Neural progenitor cell (in vitro differentiated cells): ENCODE measurements around the gene TIAM1. TPM values are rescaled to one million over a fixed set of nuclear protein-coding genes. Genes with fewer than 3 reads are reported as not detected.

Source experiments
- DNase-seq: peaks from one replicate; pipeline ENCODE4 v3.0.0-alpha.2; 2016; ENCODE audit warnings: low spot score
- H2AFZ ChIP-seq: fragments of 200-600 bp; sonication (generic); replicated peaks from 2 replicates; pipeline ENCODE4 v1.6.1; 2016; ENCODE audit warnings: antibody characterized with exemption
- H3F3A ChIP-seq: fragments of 200-600 bp; sonication (generic); 2 replicates; pipeline ENCODE4 v1.6.1; 2016; ENCODE audit warnings: antibody characterized with exemption, low read depth
- H3K27ac ChIP-seq: fragments of 200-600 bp; sonication (generic); 2 replicates; pipeline ENCODE4 v1.5.1; 2016; ENCODE audit warnings: mild to moderate bottlenecking
- H3K27me3 ChIP-seq: fragments of 200-600 bp; sonication (generic); 2 replicates; pipeline ENCODE4 v1.6.1; 2016; ENCODE audit warnings: mild to moderate bottlenecking, moderate library complexity
- H3K36me3 ChIP-seq: fragments of 200-600 bp; sonication (generic); 2 replicates; pipeline ENCODE4 v1.5.1; 2016
- H3K4me1 ChIP-seq: fragments of 200-600 bp; sonication (generic); 2 replicates; pipeline ENCODE4 v1.6.1; 2016; ENCODE audit warnings: mixed run types
- H3K4me2 ChIP-seq: fragments of 200-600 bp; sonication (generic); 2 replicates; pipeline ENCODE4 v1.6.1; 2016
- H3K4me3 ChIP-seq: fragments of 200-600 bp; sonication (generic); 2 replicates; pipeline ENCODE4 v1.5.1; 2016
- H3K79me2 ChIP-seq: fragments of 200-600 bp; sonication (generic); 2 replicates; pipeline ENCODE4 v1.6.1; 2016; ENCODE audit warnings: low read depth
- H3K9ac ChIP-seq: fragments of 200-600 bp; sonication (generic); 2 replicates; pipeline ENCODE4 v1.6.1; 2016
- H3K9me3 ChIP-seq: fragments of 200-600 bp; sonication (generic); 2 replicates; pipeline ENCODE4 v1.5.1; 2016; ENCODE audit warnings: low read depth
- H4K20me1 ChIP-seq: fragments of 200-600 bp; sonication (generic); 2 replicates; pipeline ENCODE4 v1.6.1; 2016; ENCODE audit warnings: low read depth
- H3K27ac Mint-ChIP-seq: 3 replicates; pipeline ENCODE4 v1.8.0; 2021; ENCODE audit warnings: mixed read lengths
- H3K27me3 Mint-ChIP-seq: 2 replicates; pipeline ENCODE4 v1.8.0; 2022; ENCODE audit warnings: low read depth, mild to moderate bottlenecking, inconsistent platforms, moderate library complexity, mixed read lengths; ENCODE audit not compliant: insufficient read depth
- H3K36me3 Mint-ChIP-seq: 3 replicates; pipeline ENCODE4 v1.8.0; 2021; ENCODE audit warnings: mixed read lengths
- H3K4me1 Mint-ChIP-seq: 3 replicates; pipeline ENCODE4 v1.8.0; 2021; ENCODE audit warnings: mixed read lengths
- H3K4me3 Mint-ChIP-seq: 3 replicates; pipeline ENCODE4 v1.8.0; 2021; ENCODE audit warnings: mild to moderate bottlenecking, moderate library complexity, mixed read lengths
- H3K9me3 Mint-ChIP-seq: 3 replicates; pipeline ENCODE4 v1.8.0; 2020; ENCODE audit warnings: mixed read lengths
- EZH2 ChIP-seq: fragments of 200-600 bp; sonication (generic); IDR thresholded peaks from 2 replicates; pipeline ENCODE4 v1.6.1; 2017; ENCODE audit warnings: antibody characterized with exemption, mild to moderate bottlenecking, moderate library complexity
- EZH2phosphoT487 ChIP-seq: fragments of 200-600 bp; sonication (generic); IDR thresholded peaks from 2 replicates; pipeline ENCODE4 v1.6.1; 2017; ENCODE audit warnings: antibody characterized with exemption
- total RNA-seq: library from RNA; depleted of rRNA; stranded (reverse); fragments of >200 nt; gene quantifications from 2 replicates; pipeline ENCODE4 v1.2.3, GENCODE V29; 2015; ENCODE audit warnings: low replicate concordance
- TF ChIP-seq, protein P1 (sequence below): fragments of 200-600 bp; sonication (generic); IDR thresholded peaks from 2 replicates; pipeline ENCODE4 v1.5.1; 2017; ENCODE audit warnings: antibody characterized with exemption, mild to moderate bottlenecking

TIAM1 gene
- total RNA-seq, 1 donor from 2014 or later = 27.2 TPM

DNA sequence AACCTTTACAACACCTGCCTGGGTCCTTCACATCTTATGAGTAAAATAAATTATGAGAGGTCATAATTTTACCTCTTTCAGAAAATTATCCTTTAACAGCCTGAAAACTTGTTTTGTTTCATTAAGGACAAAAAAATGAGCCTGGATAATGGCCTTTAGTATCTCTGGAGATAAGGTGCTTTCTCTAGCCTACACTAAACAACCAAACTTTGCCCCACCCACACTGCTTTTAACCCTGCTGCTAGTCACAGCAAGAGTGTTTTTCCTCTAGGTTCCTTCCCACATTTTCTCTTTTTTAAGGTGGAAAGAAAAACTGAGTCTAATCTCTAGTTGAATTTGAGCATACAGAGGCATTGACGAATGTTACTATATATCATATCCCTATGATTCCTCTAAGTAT is 204.0 kb downstream of the TIAM1 start:
- Histone ChIP-seq H3K27ac (no peak overlapping the region), H3K4me2 (no peak overlapping the region), H4K20me1 (peaks cover 3% of the 10 kb centered on the region), H3K79me2 (no peaks in the 10 kb centered on the region), H3K4me3 (no peak overlapping the region), H3K9ac (no peak overlapping the region), H3F3A (peaks cover 10% of the 10 kb centered on the region), H2AFZ (no peak overlapping the region), H3K27me3 (no peaks in the 10 kb centered on the region), H3K4me1 (peaks cover 13% of the 10 kb centered on the region), H3K36me3 (no peaks in the 10 kb centered on the region), H3K9me3 (no peaks in the 10 kb centered on the region)
- no peak overlapping the region for H3K4me3 Mint-ChIP-seq
- H3K27me3 Mint-ChIP-seq = no peaks in the 10 kb centered on the region
- H3K27ac Mint-ChIP-seq = no peak overlapping the region
- DNase-seq = no peak
- H3K9me3 Mint-ChIP-seq = no peaks in the 10 kb centered on the region
- peaks cover 12% of the 10 kb centered on the region for H3K4me1 Mint-ChIP-seq
- H3K36me3 Mint-ChIP-seq = peaks cover 34% of the 10 kb centered on the region
- TF ChIP-seq EZH2phosphoT487 (no peak), EZH2 (no peak)
- TF ChIP-seq, protein P1, sequence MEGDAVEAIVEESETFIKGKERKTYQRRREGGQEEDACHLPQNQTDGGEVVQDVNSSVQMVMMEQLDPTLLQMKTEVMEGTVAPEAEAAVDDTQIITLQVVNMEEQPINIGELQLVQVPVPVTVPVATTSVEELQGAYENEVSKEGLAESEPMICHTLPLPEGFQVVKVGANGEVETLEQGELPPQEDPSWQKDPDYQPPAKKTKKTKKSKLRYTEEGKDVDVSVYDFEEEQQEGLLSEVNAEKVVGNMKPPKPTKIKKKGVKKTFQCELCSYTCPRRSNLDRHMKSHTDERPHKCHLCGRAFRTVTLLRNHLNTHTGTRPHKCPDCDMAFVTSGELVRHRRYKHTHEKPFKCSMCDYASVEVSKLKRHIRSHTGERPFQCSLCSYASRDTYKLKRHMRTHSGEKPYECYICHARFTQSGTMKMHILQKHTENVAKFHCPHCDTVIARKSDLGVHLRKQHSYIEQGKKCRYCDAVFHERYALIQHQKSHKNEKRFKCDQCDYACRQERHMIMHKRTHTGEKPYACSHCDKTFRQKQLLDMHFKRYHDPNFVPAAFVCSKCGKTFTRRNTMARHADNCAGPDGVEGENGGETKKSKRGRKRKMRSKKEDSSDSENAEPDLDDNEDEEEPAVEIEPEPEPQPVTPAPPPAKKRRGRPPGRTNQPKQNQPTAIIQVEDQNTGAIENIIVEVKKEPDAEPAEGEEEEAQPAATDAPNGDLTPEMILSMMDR = no peak

DNA sequence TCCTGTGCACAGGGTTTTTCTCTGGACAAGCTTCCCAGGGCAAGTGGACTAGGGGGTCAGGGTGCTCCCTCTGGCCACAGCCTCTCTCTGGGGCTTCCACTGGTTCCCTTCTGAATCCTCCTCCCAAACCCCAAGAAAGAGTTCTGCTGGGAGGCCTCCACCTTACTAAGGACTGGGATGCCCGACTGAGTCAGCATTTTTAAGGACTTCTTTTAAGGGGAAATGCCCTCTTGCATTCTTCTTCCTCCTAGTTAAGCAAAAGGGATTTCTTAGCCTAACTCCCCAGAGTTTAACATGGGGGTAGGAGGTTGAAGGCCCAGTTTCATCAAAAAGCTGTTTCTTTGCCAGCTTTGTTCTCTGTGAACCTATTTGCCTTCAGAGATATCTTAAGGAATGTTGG is 206.1 kb downstream of the TIAM1 start:
- H3K79me2 ChIP-seq = no peaks in the 10 kb centered on the region
- no peak overlapping the region for H3K27ac ChIP-seq
- peaks cover 47% of the 10 kb centered on the region for H3K36me3 Mint-ChIP-seq
- H3K4me2 ChIP-seq = no peak overlapping the region
- H3K9me3 Mint-ChIP-seq = no peaks in the 10 kb centered on the region
- H3F3A ChIP-seq = peaks cover 10% of the 10 kb centered on the region
- no peaks in the 10 kb centered on the region for H3K36me3 ChIP-seq
- H3K27me3 Mint-ChIP-seq = no peaks in the 10 kb centered on the region
- H3K4me1 ChIP-seq = peaks cover 13% of the 10 kb centered on the region
- no peak for DNase-seq
- no peak overlapping the region for H3K4me3 ChIP-seq
- no peak overlapping the region for H3K27ac Mint-ChIP-seq
- TF ChIP-seq, protein P1 = no peak
- TF ChIP-seq EZH2phosphoT487 (no peak), EZH2 (no peak)
- peaks cover 3% of the 10 kb centered on the region for H4K20me1 ChIP-seq
- H3K27me3 ChIP-seq = no peaks in the 10 kb centered on the region
- H3K9ac ChIP-seq = no peak overlapping the region
- peaks cover 9% of the 10 kb centered on the region for H3K4me1 Mint-ChIP-seq
- no peak overlapping the region for H3K4me3 Mint-ChIP-seq
- H2AFZ ChIP-seq = no peak overlapping the region
- H3K9me3 ChIP-seq = no peaks in the 10 kb centered on the region

DNA sequence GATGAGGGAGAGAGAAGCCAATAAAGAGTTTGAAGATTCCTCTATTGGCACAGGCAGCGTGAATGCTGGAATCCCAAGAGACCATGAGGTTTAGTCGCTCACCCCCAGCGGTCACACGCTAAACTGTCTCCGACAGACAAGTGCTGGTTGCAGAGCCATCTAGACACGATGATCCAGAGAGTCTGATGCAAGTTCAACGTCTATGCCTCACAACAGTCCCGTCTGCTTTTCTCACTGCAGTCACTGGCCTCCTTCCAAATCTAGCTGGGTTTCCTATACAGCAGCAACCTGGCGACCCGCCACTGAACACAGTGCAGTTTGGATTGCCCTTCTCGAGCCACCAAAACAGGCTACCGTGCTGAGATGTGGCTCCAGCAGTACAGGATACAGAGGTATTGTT is 207.2 kb downstream of the TIAM1 start:
- Mint-ChIP-seq H3K27me3 (peaks cover 2% of the 10 kb centered on the region), H3K4me3 (no peak overlapping the region), H3K9me3 (no peaks in the 10 kb centered on the region), H3K36me3 (peaks cover 53% of the 10 kb centered on the region), H3K4me1 (peaks cover 3% of the 10 kb centered on the region), H3K27ac (no peak overlapping the region)
- Histone ChIP-seq H3K4me2 (no peak overlapping the region), H2AFZ (no peak overlapping the region), H3K9me3 (no peaks in the 10 kb centered on the region), H4K20me1 (peaks cover 1% of the 10 kb centered on the region), H3K9ac (no peak overlapping the region), H3K27ac (no peak overlapping the region), H3F3A (peaks cover 10% of the 10 kb centered on the region), H3K4me3 (no peak overlapping the region), H3K79me2 (no peaks in the 10 kb centered on the region), H3K36me3 (no peaks in the 10 kb centered on the region), H3K27me3 (no peaks in the 10 kb centered on the region), H3K4me1 (peaks cover 13% of the 10 kb centered on the region)
- TF ChIP-seq, protein P1 = no peak
- TF ChIP-seq EZH2 = no peak
- TF ChIP-seq EZH2phosphoT487 = no peak
- DNase-seq = no peak
